HepG2 (cell line): Measurements from ENCODE around the gene MDP1. TPM values are rescaled to one million over a fixed set of nuclear protein-coding genes. Genes with fewer than 3 reads are reported as not detected.

Source experiments
- HMG20B ChIP-seq: conservative IDR thresholded peaks from 2 replicates; pipeline ENCODE4 v1.6.1; 2016; ENCODE audit warnings: missing genetic modification reagents, missing compliant biosample characterization
- MZF1 ChIP-seq: sonication (generic); formaldehyde crosslinking; IDR thresholded peaks from 2 replicates; pipeline ENCODE4 v1.8.1; 2023; ENCODE audit warnings: mild to moderate bottlenecking, missing genetic modification reagents, borderline replicate concordance
- NAIF1 ChIP-seq: sonication (generic); formaldehyde crosslinking; IDR thresholded peaks from 2 replicates; pipeline ENCODE4 v1.5.0; 2020; ENCODE audit warnings: mild to moderate bottlenecking, missing genetic modification reagents, borderline replicate concordance
- PHF21A ChIP-seq: sonication (generic); formaldehyde crosslinking; IDR thresholded peaks from 2 replicates; pipeline ENCODE4 v1.5.0; 2020; ENCODE audit warnings: mild to moderate bottlenecking, missing genetic modification reagents
- SAFB2 ChIP-seq: sonication (generic); formaldehyde crosslinking; IDR thresholded peaks from 2 replicates; pipeline ENCODE4 v1.5.1; 2020; ENCODE audit warnings: missing genetic modification reagents, low read depth, mild to moderate bottlenecking, borderline replicate concordance
- SRY ChIP-seq: sonication (generic); formaldehyde crosslinking; IDR thresholded peaks from 2 replicates; pipeline ENCODE4 v1.8.0; 2022; ENCODE audit warnings: mild to moderate bottlenecking, missing genetic modification reagents
- ZBTB21 ChIP-seq: sonication (generic); formaldehyde crosslinking; IDR thresholded peaks from 2 replicates; pipeline ENCODE4 v1.4.0; 2020; ENCODE audit warnings: missing genetic modification reagents
- ZNF510 ChIP-seq: sonication (generic); formaldehyde crosslinking; IDR thresholded peaks from 2 replicates; pipeline ENCODE4 v1.4.0; 2020; ENCODE audit warnings: low read depth, mild to moderate bottlenecking, missing genetic modification reagents
- ZNF816 ChIP-seq: sonication (generic); formaldehyde crosslinking; IDR thresholded peaks from 2 replicates; pipeline ENCODE4 v1.8.0; 2022; ENCODE audit warnings: missing genetic modification reagents, mild to moderate bottlenecking, borderline replicate concordance
- ZNF850 ChIP-seq: sonication (generic); formaldehyde crosslinking; conservative IDR thresholded peaks from 2 replicates; pipeline ENCODE4 v1.9.0; 2021; ENCODE audit warnings: mild to moderate bottlenecking, missing genetic modification reagents
- polyA plus RNA-seq, 8 experiments: library from polyadenylated mRNA; depleted of rRNA in 3 of 8; stranded (reverse) in 7 of 8; unstranded in 1 of 8; fragments of >200 nt; fragmentation: Illumina TruSeq in 4 of 8; extraction: Trizol in 4 of 8; gene quantifications; 2 replicates each; pipeline versions ENCODE4 v1.2.1 to v1.2.3, GENCODE V29; 2011 to 2016; ENCODE audit warnings: low read depth in 4 of 8, missing spikeins in 1 of 8, mixed read lengths in 1 of 8; ENCODE audit not compliant: insufficient read depth in 1 of 8
- total RNA-seq, 5 experiments: library from RNA; depleted of rRNA; stranded (reverse); fragments of >200 nt; fragmentation: Illumina TruSeq; extraction: Trizol; gene quantifications; 2 replicates each; pipeline ENCODE4 v1.2.3, GENCODE V29; 2016; ENCODE audit warnings: low read depth in 1 of 5
- TF ChIP-seq, protein P1 (sequence below): sonication (generic); formaldehyde crosslinking; IDR thresholded peaks from one replicate; pipeline ENCODE4 v1.5.1; 2020; ENCODE audit warnings: mild to moderate bottlenecking, missing genetic modification reagents; ENCODE audit errors: not compliant biosample characterization
- TF ChIP-seq, protein P2 (sequence below): sonication (generic); formaldehyde crosslinking; IDR thresholded peaks from 2 replicates; pipeline ENCODE4 v1.5.0; 2020; ENCODE audit warnings: missing genetic modification reagents, mild to moderate bottlenecking, borderline replicate concordance
- TF ChIP-seq, protein P3 (sequence below): sonication (generic); formaldehyde crosslinking; IDR thresholded peaks from 2 replicates; pipeline ENCODE4; 2020; ENCODE audit warnings: missing genetic modification reagents, mild to moderate bottlenecking, borderline replicate concordance
- TF ChIP-seq, protein P4 (sequence below): sonication (generic); formaldehyde crosslinking; IDR thresholded peaks from 2 replicates; pipeline ENCODE4 v1.4.0; 2020; ENCODE audit warnings: mild to moderate bottlenecking, missing genetic modification reagents
- TF ChIP-seq, protein P5 (sequence below): sonication (generic); formaldehyde crosslinking; conservative IDR thresholded peaks from 2 replicates; pipeline ENCODE4 v1.4.0; 2020; ENCODE audit warnings: missing genetic modification reagents

MDP1 gene
- total and polyA plus RNA-seq, 2 of the 13 experiments (the other 11 are each of a cell fraction or from before 2014, with no cell fraction given) = 44.1 to 48.7 TPM

DNA sequence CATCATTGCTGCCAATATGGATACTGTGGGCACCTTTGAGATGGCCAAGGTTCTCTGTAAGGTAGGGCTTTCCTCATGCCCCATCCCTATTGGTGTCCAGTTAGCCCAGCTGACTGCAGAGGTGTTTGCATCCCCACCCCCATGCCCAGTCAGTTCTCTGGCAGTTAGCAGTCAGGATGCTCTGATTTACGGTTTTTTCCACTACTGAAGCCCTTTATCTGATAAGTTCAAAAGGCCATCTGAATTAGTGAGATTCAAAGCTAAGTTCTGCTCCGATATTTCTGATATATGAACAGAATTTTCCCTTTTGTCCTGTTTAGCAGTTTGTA is 17.6 kb upstream of the MDP1 start (continued):
- TF ChIP-seq, protein P1, sequence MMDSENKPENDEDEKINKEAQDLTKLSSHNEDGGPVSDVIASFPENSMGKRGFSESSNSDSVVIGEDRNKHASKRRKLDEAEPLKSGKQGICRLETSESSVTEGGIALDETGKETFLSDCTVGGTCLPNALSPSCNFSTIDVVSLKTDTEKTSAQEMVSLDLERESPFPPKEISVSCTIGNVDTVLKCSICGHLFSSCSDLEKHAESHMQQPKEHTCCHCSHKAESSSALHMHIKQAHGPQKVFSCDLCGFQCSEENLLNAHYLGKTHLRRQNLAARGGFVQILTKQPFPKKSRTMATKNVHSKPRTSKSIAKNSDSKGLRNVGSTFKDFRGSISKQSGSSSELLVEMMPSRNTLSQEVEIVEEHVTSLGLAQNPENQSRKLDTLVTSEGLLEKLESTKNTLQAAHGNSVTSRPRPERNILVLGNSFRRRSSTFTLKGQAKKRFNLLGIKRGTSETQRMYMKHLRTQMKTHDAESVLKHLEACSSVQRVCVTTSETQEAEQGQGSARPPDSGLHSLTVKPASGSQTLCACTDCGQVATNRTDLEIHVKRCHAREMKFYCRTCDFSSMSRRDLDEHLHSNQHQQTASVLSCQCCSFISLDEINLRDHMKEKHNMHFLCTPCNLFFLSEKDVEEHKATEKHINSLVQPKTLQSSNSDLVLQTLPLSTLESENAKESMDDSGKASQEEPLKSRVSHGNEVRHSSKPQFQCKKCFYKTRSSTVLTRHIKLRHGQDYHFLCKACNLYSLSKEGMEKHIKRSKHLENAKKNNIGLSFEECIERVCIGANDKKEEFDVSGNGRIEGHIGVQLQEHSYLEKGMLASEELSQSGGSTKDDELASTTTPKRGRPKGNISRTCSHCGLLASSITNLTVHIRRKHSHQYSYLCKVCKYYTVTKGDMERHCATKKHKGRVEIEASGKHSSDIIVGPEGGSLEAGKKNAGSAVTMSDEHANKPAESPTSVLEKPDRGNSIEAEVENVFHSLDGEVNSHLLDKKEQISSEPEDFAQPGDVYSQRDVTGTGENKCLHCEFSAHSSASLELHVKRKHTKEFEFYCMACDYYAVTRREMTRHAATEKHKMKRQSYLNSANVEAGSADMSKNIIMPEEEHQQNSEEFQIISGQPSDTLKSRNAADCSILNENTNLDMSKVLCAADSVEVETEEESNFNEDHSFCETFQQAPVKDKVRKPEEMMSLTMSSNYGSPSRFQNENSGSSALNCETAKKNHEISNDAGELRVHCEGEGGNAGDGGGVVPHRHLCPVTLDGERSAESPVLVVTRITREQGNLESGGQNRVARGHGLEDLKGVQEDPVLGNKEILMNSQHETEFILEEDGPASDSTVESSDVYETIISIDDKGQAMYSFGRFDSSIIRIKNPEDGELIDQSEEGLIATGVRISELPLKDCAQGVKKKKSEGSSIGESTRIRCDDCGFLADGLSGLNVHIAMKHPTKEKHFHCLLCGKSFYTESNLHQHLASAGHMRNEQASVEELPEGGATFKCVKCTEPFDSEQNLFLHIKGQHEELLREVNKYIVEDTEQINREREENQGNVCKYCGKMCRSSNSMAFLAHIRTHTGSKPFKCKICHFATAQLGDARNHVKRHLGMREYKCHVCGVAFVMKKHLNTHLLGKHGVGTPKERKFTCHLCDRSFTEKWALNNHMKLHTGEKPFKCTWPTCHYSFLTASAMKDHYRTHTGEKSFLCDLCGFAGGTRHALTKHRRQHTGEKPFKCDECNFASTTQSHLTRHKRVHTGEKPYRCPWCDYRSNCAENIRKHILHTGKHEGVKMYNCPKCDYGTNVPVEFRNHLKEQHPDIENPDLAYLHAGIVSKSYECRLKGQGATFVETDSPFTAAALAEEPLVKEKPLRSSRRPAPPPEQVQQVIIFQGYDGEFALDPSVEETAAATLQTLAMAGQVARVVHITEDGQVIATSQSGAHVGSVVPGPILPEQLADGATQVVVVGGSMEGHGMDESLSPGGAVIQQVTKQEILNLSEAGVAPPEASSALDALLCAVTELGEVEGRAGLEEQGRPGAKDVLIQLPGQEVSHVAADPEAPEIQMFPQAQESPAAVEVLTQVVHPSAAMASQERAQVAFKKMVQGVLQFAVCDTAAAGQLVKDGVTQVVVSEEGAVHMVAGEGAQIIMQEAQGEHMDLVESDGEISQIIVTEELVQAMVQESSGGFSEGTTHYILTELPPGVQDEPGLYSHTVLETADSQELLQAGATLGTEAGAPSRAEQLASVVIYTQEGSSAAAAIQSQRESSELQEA = no peak
- TF ChIP-seq, protein P2, sequence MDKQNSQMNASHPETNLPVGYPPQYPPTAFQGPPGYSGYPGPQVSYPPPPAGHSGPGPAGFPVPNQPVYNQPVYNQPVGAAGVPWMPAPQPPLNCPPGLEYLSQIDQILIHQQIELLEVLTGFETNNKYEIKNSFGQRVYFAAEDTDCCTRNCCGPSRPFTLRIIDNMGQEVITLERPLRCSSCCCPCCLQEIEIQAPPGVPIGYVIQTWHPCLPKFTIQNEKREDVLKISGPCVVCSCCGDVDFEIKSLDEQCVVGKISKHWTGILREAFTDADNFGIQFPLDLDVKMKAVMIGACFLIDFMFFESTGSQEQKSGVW (CRISPR knock-in tag) = no peak
- TF ChIP-seq PHF21A (CRISPR knock-in tag) (peak; percentile 41; the same call in 1 of the 2 replicates), ZBTB21 (CRISPR knock-in tag) (0 out of 2 replicates have a peak, but pooled peaks have one; percentile 12), ZNF510 (CRISPR knock-in tag) (no peak), ZNF850 (CRISPR knock-in tag) (no peak), ZNF816 (CRISPR knock-in tag) (no peak), SAFB2 (CRISPR knock-in tag) (no peak), NAIF1 (CRISPR knock-in tag) (0 out of 2 replicates have a peak, but pooled peaks have one; percentile 52), SRY (CRISPR knock-in tag) (no peak), MZF1 (CRISPR knock-in tag) (peak; percentile 88; the same call in 1 of the 2 replicates), HMG20B (CRISPR knock-in tag) (peak; percentile 62; the same call in 1 of the 2 replicates)
- TF ChIP-seq, protein P3, sequence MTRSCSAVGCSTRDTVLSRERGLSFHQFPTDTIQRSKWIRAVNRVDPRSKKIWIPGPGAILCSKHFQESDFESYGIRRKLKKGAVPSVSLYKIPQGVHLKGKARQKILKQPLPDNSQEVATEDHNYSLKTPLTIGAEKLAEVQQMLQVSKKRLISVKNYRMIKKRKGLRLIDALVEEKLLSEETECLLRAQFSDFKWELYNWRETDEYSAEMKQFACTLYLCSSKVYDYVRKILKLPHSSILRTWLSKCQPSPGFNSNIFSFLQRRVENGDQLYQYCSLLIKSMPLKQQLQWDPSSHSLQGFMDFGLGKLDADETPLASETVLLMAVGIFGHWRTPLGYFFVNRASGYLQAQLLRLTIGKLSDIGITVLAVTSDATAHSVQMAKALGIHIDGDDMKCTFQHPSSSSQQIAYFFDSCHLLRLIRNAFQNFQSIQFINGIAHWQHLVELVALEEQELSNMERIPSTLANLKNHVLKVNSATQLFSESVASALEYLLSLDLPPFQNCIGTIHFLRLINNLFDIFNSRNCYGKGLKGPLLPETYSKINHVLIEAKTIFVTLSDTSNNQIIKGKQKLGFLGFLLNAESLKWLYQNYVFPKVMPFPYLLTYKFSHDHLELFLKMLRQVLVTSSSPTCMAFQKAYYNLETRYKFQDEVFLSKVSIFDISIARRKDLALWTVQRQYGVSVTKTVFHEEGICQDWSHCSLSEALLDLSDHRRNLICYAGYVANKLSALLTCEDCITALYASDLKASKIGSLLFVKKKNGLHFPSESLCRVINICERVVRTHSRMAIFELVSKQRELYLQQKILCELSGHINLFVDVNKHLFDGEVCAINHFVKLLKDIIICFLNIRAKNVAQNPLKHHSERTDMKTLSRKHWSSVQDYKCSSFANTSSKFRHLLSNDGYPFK (CRISPR knock-in tag) = no peak
- TF ChIP-seq, protein P4, sequence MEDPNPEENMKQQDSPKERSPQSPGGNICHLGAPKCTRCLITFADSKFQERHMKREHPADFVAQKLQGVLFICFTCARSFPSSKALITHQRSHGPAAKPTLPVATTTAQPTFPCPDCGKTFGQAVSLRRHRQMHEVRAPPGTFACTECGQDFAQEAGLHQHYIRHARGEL = no peak
- TF ChIP-seq, protein P5, sequence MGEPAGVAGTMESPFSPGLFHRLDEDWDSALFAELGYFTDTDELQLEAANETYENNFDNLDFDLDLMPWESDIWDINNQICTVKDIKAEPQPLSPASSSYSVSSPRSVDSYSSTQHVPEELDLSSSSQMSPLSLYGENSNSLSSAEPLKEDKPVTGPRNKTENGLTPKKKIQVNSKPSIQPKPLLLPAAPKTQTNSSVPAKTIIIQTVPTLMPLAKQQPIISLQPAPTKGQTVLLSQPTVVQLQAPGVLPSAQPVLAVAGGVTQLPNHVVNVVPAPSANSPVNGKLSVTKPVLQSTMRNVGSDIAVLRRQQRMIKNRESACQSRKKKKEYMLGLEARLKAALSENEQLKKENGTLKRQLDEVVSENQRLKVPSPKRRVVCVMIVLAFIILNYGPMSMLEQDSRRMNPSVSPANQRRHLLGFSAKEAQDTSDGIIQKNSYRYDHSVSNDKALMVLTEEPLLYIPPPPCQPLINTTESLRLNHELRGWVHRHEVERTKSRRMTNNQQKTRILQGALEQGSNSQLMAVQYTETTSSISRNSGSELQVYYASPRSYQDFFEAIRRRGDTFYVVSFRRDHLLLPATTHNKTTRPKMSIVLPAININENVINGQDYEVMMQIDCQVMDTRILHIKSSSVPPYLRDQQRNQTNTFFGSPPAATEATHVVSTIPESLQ (CRISPR knock-in tag) = no peak
